Testis (tissue), 2 donors: ENCODE results near the gene GADD45G.

Experiments
- POLR2A ChIP-seq: fragments of 450-650 bp; IDR thresholded peaks from one replicate; pipeline ENCODE4 v1.6.1; 2017; ENCODE audit warnings: antibody characterized with exemption, mild to moderate bottlenecking, moderate library complexity
- TF ChIP-seq, protein P1 (sequence below), 3 experiments: fragments of 450-650 bp in 2 of 3; fragments of 200-600 bp in 1 of 3; sonication (generic) in 1 of 3; IDR thresholded peaks; one replicate each; pipeline ENCODE4 v1.5.1; 2016 to 2019; ENCODE audit warnings: antibody characterized with exemption in 3 of 3, mild to moderate bottlenecking in 2 of 3, moderate library complexity in 1 of 3

- TF ChIP-seq, protein P1, sequence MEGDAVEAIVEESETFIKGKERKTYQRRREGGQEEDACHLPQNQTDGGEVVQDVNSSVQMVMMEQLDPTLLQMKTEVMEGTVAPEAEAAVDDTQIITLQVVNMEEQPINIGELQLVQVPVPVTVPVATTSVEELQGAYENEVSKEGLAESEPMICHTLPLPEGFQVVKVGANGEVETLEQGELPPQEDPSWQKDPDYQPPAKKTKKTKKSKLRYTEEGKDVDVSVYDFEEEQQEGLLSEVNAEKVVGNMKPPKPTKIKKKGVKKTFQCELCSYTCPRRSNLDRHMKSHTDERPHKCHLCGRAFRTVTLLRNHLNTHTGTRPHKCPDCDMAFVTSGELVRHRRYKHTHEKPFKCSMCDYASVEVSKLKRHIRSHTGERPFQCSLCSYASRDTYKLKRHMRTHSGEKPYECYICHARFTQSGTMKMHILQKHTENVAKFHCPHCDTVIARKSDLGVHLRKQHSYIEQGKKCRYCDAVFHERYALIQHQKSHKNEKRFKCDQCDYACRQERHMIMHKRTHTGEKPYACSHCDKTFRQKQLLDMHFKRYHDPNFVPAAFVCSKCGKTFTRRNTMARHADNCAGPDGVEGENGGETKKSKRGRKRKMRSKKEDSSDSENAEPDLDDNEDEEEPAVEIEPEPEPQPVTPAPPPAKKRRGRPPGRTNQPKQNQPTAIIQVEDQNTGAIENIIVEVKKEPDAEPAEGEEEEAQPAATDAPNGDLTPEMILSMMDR (IDR thresholded peaks at IDR 0.05): no peak
- TF ChIP-seq POLR2A: no peak
Measured at GRCh38 chr9:89600831-89601230, 4.0 kb upstream of the GADD45G start.
